ENCODE measurements around the gene DPP6.

The DPP6 gene

GRCh38 chr7:154777489-154777888 lies 725.3 kb downstream of the DPP6 start:
- Histone ChIP-seq H3K4me3 (replicated peaks; ENCODE audit: low read depth, low read length) (no peak overlapping the region), H3K27me3 (replicated peaks; ENCODE audit: control insufficient read depth, insufficient read depth, low read length) (no peaks in the 10 kb centered on the region), H3K36me3 (ENCODE audit: control insufficient read depth, insufficient read depth, low read length) (no peaks in the 10 kb centered on the region)
- TF ChIP-seq CTCF (IDR thresholded peaks at IDR 0.05; ENCODE audit: insufficient read depth, low read length, poor library complexity, severe bottlenecking) = no peak
- no peak for DNase-seq (ENCODE audit: extremely low read depth, insufficient read length)

GRCh38 chr7:154777908-154778307 lies 725.7 kb downstream of the DPP6 start:
- DNase-seq (ENCODE audit: extremely low read depth, insufficient read length) = no peak
- no peak for TF ChIP-seq CTCF (IDR thresholded peaks at IDR 0.05; ENCODE audit: insufficient read depth, low read length, poor library complexity, severe bottlenecking)
- Histone ChIP-seq H3K27me3 (replicated peaks; ENCODE audit: control insufficient read depth, insufficient read depth, low read length) (no peaks in the 10 kb centered on the region), H3K4me3 (replicated peaks; ENCODE audit: low read depth, low read length) (no peak overlapping the region), H3K36me3 (ENCODE audit: control insufficient read depth, insufficient read depth, low read length) (no peaks in the 10 kb centered on the region)

- no peak for DNase-seq (ENCODE audit: extremely low read depth, insufficient read length)
- no peaks in the 10 kb centered on the region for H3K27me3 ChIP-seq (replicated peaks; ENCODE audit: control insufficient read depth, insufficient read depth, low read length)
- no peak for TF ChIP-seq CTCF (IDR thresholded peaks at IDR 0.05; ENCODE audit: insufficient read depth, low read length, poor library complexity, severe bottlenecking)
- no peak overlapping the region for H3K4me3 ChIP-seq (replicated peaks; ENCODE audit: low read depth, low read length)
- no peaks in the 10 kb centered on the region for H3K36me3 ChIP-seq (ENCODE audit: control insufficient read depth, insufficient read depth, low read length)
Measured at GRCh38 chr7:154781369-154782303, 729.4 kb downstream of the DPP6 start.

GRCh38 chr7:154783281-154783909 lies 731.2 kb downstream of the DPP6 start:
- no peaks in the 10 kb centered on the region for H3K36me3 ChIP-seq (ENCODE audit: control insufficient read depth, insufficient read depth, low read length)
- no peak for TF ChIP-seq CTCF (IDR thresholded peaks at IDR 0.05; ENCODE audit: insufficient read depth, low read length, poor library complexity, severe bottlenecking)
- DNase-seq (ENCODE audit: extremely low read depth, insufficient read length) = no peak
- no peak overlapping the region for H3K4me3 ChIP-seq (replicated peaks; ENCODE audit: low read depth, low read length)
- no peaks in the 10 kb centered on the region for H3K27me3 ChIP-seq (replicated peaks; ENCODE audit: control insufficient read depth, insufficient read depth, low read length)

- no peak for DNase-seq (ENCODE audit: extremely low read depth, insufficient read length)
- no peak for TF ChIP-seq CTCF (IDR thresholded peaks at IDR 0.05; ENCODE audit: insufficient read depth, low read length, poor library complexity, severe bottlenecking)
- Histone ChIP-seq H3K27me3 (replicated peaks; ENCODE audit: control insufficient read depth, insufficient read depth, low read length) (no peaks in the 10 kb centered on the region), H3K36me3 (ENCODE audit: control insufficient read depth, insufficient read depth, low read length) (no peaks in the 10 kb centered on the region), H3K4me3 (replicated peaks; ENCODE audit: low read depth, low read length) (no peak overlapping the region)
Measured at GRCh38 chr7:154785898-154786297, 733.7 kb downstream of the DPP6 start.

Data from GM06990 (cell line).